Transverse colon (tissue), 4 donors: ENCODE data around the gene CHRM3. TPM values are rescaled to one million over a fixed set of nuclear protein-coding genes. Genes with fewer than 3 reads are reported as not detected.
A peak's percentile ranks its signal among the peaks of the same experiment; 100 is the strongest.

Experiments
- DNase-seq: peaks from one replicate; pipeline ENCODE4 v3.0.0-alpha.2; 2019
- H3K27ac ChIP-seq, 4 donors: fragments of 200-600 bp; sonication (generic); 2 replicates each; pipeline ENCODE4 v1.5.1; 2016 to 2018; ENCODE audit warnings: inconsistent platforms in 4 of 4
- H3K27me3 ChIP-seq: fragments of 200-600 bp; sonication (generic); 2 replicates; pipeline ENCODE4 v1.5.1; 2017; ENCODE audit warnings: inconsistent platforms
- H3K36me3 ChIP-seq, 4 donors: fragments of 200-600 bp; sonication (generic); 2 replicates each; pipeline ENCODE4 v1.5.1; 2017 to 2019; ENCODE audit warnings: inconsistent platforms in 4 of 4
- H3K4me1 ChIP-seq, 4 donors: fragments of 200-600 bp; sonication (generic); 2 replicates each; pipeline ENCODE4 v1.5.1; 2017 to 2020; ENCODE audit warnings: inconsistent platforms in 4 of 4
- H3K4me3 ChIP-seq, 4 donors: fragments of 200-600 bp; sonication (generic); 1 replicate in 1 of 4; 2 replicates in 3 of 4; pipeline versions ENCODE4 v1.5.1 to v1.6.1; 2017 to 2019; ENCODE audit warnings: inconsistent platforms in 4 of 4
- H3K9me3 ChIP-seq, 2 donors: fragments of 200-600 bp; sonication (generic); 2 replicates each; pipeline ENCODE4 v1.5.1; 2017 to 2019; ENCODE audit warnings: inconsistent platforms in 2 of 2
- CTCF ChIP-seq, 5 experiments: fragments of 200-600 bp in 3 of 5; fragments of 450-650 bp in 2 of 5; sonication (generic) in 3 of 5; IDR thresholded peaks; 1 replicate in 2 of 5; 2 replicates in 3 of 5; pipeline ENCODE4 v1.5.1; 2016 to 2017; ENCODE audit warnings: antibody characterized with exemption in 5 of 5, inconsistent platforms in 3 of 5, mild to moderate bottlenecking in 2 of 5, moderate library complexity in 1 of 5
- EP300 ChIP-seq: sonication (generic); formaldehyde crosslinking; IDR thresholded peaks from one replicate; pipeline ENCODE4 v1.6.1; 2017; ENCODE audit warnings: antibody characterized with exemption, low read depth
- POLR2A ChIP-seq: fragments of 450-650 bp; IDR thresholded peaks from one replicate; pipeline ENCODE4 v1.6.1; 2016; ENCODE audit warnings: antibody characterized with exemption, mild to moderate bottlenecking, moderate library complexity
- POLR2AphosphoS5 ChIP-seq, 3 donors: sonication (generic); formaldehyde crosslinking; IDR thresholded peaks; one replicate each; pipeline ENCODE4 v1.6.1; 2016; ENCODE audit warnings: antibody characterized with exemption in 3 of 3
- WGBS, 2 donors: methylation state at CpG; one replicate each; pipeline ENCODE4 v1.1.5; 2018; ENCODE audit warnings: low coverage in 1 of 2; 5-methylcytosine and 5-hydroxymethylcytosine counted together
- in situ Hi-C, 4 donors: fragments of 200-750 bp; cut with MboI; loops; one replicate each; pipeline versions ENCODE4 v1.15.0 to v1.15.1; 2017; ENCODE audit warnings: low sequenced_read_pairs in 3 of 4, low pct_ligation_motif_present in 1 of 4, low pct_unique_long_range_greater_than_20kb in 1 of 4
- intact Hi-C: fragments of 100-400 bp; cut with DNase I; formaldehyde crosslinking; loops from one replicate; pipeline ENCODE4 v1.15.1; 2023; ENCODE audit warnings: low total_unique reads
- total RNA-seq, 4 donors: library from RNA; depleted of rRNA; stranded (reverse); fragments of >200 nt; gene quantifications; one replicate each; pipeline ENCODE4 v1.1.0, GENCODE V29; 2016

The CHRM3 gene
- total RNA-seq, 4 donors from 2014 or later = 14.6 to 29.5 (median 18.9) TPM

DNA sequence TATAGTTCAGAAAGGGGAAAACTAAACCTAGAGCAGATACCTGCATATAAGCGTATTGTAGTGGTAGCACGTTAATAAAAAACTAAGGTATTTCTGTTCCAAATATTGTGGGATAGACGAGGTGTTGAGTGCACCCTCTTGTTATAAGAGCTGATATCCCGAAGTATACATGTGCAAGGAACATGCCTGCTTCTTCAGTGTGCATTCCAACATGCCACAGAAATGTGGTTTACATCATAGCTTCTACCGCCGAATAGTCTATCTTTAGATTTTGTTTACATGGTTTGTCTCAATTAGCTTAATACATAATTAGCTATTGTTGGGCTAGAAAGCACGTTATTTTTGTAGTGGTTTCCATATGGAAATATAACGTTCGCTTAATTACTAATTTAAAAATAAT is 2.2 kb downstream of the CHRM3 start:
- Histone ChIP-seq H3K27me3 (peaks cover 33% of the 10 kb centered on the region), H3K4me1 (peaks cover 0 to 16% (median 3%) of the 10 kb centered on the region in 4 donors), H3K36me3 (no peaks in the 10 kb centered on the region), H3K9me3 (no peaks in the 10 kb centered on the region), H3K27ac (peak overlapping the region in 1 of 4 donors; percentile 85), H3K4me3 (peak overlapping the region in 3 of 4 donors; percentile 69 to 89 (median 76))
- WGBS, 2 donors = 44 to 52% methylated on average over 8 to 9 of the region's 9 CpGs
- intact Hi-C loops (no loop called here), in situ Hi-C loops (loop anchor here in 1 of 4 donors (25.0 kb wide), 1 partner anchor 524 kb away; no protein-coding TSS in a partner anchor)
- no peak for TF ChIP-seq CTCF (IDR thresholded peaks at IDR 0.05)
- no peak for TF ChIP-seq POLR2A
- peak in 1 of 3 donors; percentile 15 for TF ChIP-seq POLR2AphosphoS5 (IDR thresholded peaks at IDR 0.05)
- no peak for TF ChIP-seq EP300
- DNase-seq = no peak

DNA sequence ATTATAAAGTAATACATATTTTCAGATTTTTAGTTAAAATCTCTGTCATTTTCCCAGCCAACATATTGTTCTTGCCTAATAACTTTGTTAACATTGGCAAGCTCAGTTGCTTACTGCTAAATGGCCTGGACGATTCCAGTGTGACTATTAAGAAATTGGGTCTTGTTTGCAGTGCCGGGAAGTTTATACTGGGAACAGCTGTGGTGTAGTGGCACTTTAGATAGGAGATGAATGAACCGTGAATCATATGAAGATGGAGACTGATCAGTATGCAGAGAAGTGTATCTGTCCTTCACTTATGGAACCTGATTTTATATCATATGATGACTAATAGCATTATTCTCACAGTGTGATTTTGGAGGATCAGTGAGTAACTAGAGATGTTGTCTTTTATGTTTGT is 3.3 kb downstream of the CHRM3 start:
- Histone ChIP-seq H3K36me3 (no peaks in the 10 kb centered on the region), H3K27ac (peak overlapping the region in 1 of 4 donors; percentile 33), H3K27me3 (peaks cover 33% of the 10 kb centered on the region), H3K9me3 (no peaks in the 10 kb centered on the region), H3K4me1 (peaks cover 0 to 16% (median 3%) of the 10 kb centered on the region in 4 donors), H3K4me3 (no peak overlapping the region)
- TF ChIP-seq CTCF (IDR thresholded peaks at IDR 0.05) = no peak
- TF ChIP-seq EP300 = no peak
- no peak for TF ChIP-seq POLR2A
- TF ChIP-seq POLR2AphosphoS5 (IDR thresholded peaks at IDR 0.05) = no peak
- intact Hi-C loops (no loop called here), in situ Hi-C loops (loop anchor here in 1 of 4 donors (25.0 kb wide), 1 partner anchor 523 kb away; no protein-coding TSS in a partner anchor)
- WGBS, 2 donors = 35 to 40% methylated on average over 3 of the region's 3 CpGs
- DNase-seq = no peak

DNA sequence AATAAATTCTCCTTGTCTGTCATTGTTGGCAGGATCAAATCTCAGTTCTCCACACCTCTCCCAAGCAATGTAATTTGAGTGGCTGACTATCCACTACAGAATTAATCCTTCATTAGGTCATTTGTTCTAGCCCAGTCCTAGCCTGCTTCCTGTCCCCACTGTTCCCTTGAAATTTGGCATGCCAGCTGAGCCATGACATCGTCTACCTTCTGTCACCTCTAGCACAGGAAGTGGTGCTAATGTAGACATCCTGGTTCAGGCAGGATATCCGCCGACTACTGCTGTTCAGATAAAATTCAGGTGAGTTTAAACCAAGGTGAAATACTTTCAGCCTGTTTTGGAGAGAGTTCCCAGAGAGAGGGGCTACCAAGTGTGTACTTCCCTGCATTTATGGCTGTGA is 5.9 kb downstream of the CHRM3 start:
- in situ Hi-C loops = loop anchor here in 1 of 4 donors (25.0 kb wide), 1 partner anchor 520 kb away; no protein-coding TSS in a partner anchor
- peaks cover 0 to 5% (median 0%) of the 10 kb centered on the region in 4 donors for H3K4me1 ChIP-seq
- 65% methylated on average over 3 of the region's 3 CpGs; no CpG with 5 or more reads in 1 of the 2 donors for WGBS, 2 donors
- intact Hi-C loops = no loop called here
- H3K27ac ChIP-seq = no peak overlapping the region
- H3K27me3 ChIP-seq = peaks cover 16% of the 10 kb centered on the region
- H3K4me3 ChIP-seq = no peak overlapping the region
- H3K36me3 ChIP-seq = no peaks in the 10 kb centered on the region
- DNase-seq = no peak
- TF ChIP-seq POLR2A (no peak), POLR2AphosphoS5 (IDR thresholded peaks at IDR 0.05) (no peak)
- no peaks in the 10 kb centered on the region for H3K9me3 ChIP-seq

GRCh38 chr1:239394107-239394506 is 7.7 kb downstream of the CHRM3 start:
- Histone ChIP-seq H3K27me3 (no peaks in the 10 kb centered on the region), H3K9me3 (no peaks in the 10 kb centered on the region), H3K4me1 (no peaks in the 10 kb centered on the region), H3K27ac (no peak overlapping the region), H3K4me3 (no peak overlapping the region), H3K36me3 (no peaks in the 10 kb centered on the region)
- TF ChIP-seq EP300 (no peak), POLR2A (no peak), CTCF (IDR thresholded peaks at IDR 0.05) (no peak), POLR2AphosphoS5 (IDR thresholded peaks at IDR 0.05) (no peak)
- no peak for DNase-seq
- in situ Hi-C loops (loop anchor here in 1 of 4 donors (25.0 kb wide), 1 partner anchor 518 kb away; no protein-coding TSS in a partner anchor), intact Hi-C loops (no loop called here)
- WGBS, 2 donors = 61 to 78% methylated on average over 2 of the region's 2 CpGs

- no peaks in the 10 kb centered on the region for H3K9me3 ChIP-seq
- peaks cover 0 to 7% (median 0%) of the 10 kb centered on the region in 4 donors for H3K4me1 ChIP-seq
- H3K4me3 ChIP-seq = no peak overlapping the region
- TF ChIP-seq POLR2AphosphoS5 (IDR thresholded peaks at IDR 0.05) (no peak), POLR2A (no peak), EP300 (no peak), CTCF (IDR thresholded peaks at IDR 0.05) (no peak)
- in situ Hi-C loops = no loop called here
- 11 to 59% methylated on average over 6 of the region's 6 CpGs for WGBS, 2 donors
- DNase-seq = no peak
- no peaks in the 10 kb centered on the region for H3K36me3 ChIP-seq
- intact Hi-C loops = no loop called here
- H3K27me3 ChIP-seq = no peaks in the 10 kb centered on the region
- peak overlapping the region in 3 of 4 donors; percentile 14 to 57 (median 36) for H3K27ac ChIP-seq
Observed at GRCh38 chr1:239413916-239414315, 27.5 kb downstream of the CHRM3 start.
